Gastrocnemius medialis (tissue), 4 donors: Measurements from ENCODE around the gene PTPRCAP. TPM values are rescaled to one million over a fixed set of nuclear protein-coding genes. Genes with fewer than 3 reads are reported as not detected.
A peak's percentile ranks its signal among the peaks of the same experiment; 100 is the strongest.

Experiments
- ATAC-seq, 2 donors: fragments of 150-250 bp; one replicate each; pipeline ENCODE4 v1.9.1; 2016
- DNase-seq, 2 donors: peaks; one replicate each; pipeline ENCODE4 v3.0.0-alpha.2; 2019
- H3K27ac ChIP-seq, 4 donors: fragments of 200-600 bp; sonication (generic); 1 replicate in 1 of 4; 2 replicates in 3 of 4; pipeline ENCODE4 v1.5.1; 2016 to 2018; ENCODE audit warnings: mild to moderate bottlenecking in 2 of 4, moderate library complexity in 1 of 4
- H3K27me3 ChIP-seq, 3 donors: fragments of 200-600 bp; sonication (generic) in 2 of 3; 1 replicate in 1 of 3; 2 replicates in 2 of 3; pipeline versions ENCODE4 v1.5.1 to v1.6.0; 2016 to 2019; ENCODE audit warnings: mild to moderate bottlenecking in 1 of 3, moderate library complexity in 1 of 3
- H3K36me3 ChIP-seq, 2 donors: fragments of 200-600 bp; sonication (generic) in 1 of 2; one replicate each; pipeline ENCODE4 v1.5.1; 2017 to 2018
- H3K4me1 ChIP-seq, 2 donors: fragments of 200-600 bp; sonication (generic) in 1 of 2; one replicate each; pipeline ENCODE4 v1.5.1; 2016 to 2017; ENCODE audit warnings: mild to moderate bottlenecking in 2 of 2
- H3K4me3 ChIP-seq, 4 donors: fragments of 200-600 bp; sonication (generic) in 3 of 4; 1 replicate in 1 of 4; 2 replicates in 3 of 4; pipeline ENCODE4 v1.5.1; 2016 to 2019; ENCODE audit warnings: mild to moderate bottlenecking in 2 of 4
- H3K9me3 ChIP-seq, 3 donors: fragments of 200-600 bp; sonication (generic) in 2 of 3; 1 replicate in 1 of 3; 2 replicates in 2 of 3; pipeline ENCODE4 v1.5.1; 2016 to 2019
- POLR2A ChIP-seq, 2 donors: fragments of 450-650 bp; IDR thresholded peaks; one replicate each; pipeline ENCODE4 v1.6.1; 2017; ENCODE audit warnings: antibody characterized with exemption in 2 of 2, mild to moderate bottlenecking in 2 of 2, moderate library complexity in 2 of 2
- in situ Hi-C, 4 donors: fragments of 200-750 bp; cut with MboI; loops; one replicate each; pipeline versions ENCODE4 v1.15.0 to v1.8.0; 2017; ENCODE audit warnings: low sequenced_read_pairs in 4 of 4
- intact Hi-C: fragments of 100-400 bp; cut with DNase I; formaldehyde crosslinking; loops from one replicate; pipeline ENCODE4 v1.15.1; 2023; ENCODE audit warnings: low total_unique reads
- total RNA-seq, 4 donors: library from RNA; depleted of rRNA; stranded (reverse); fragments of >200 nt; gene quantifications; one replicate each; pipeline versions ENCODE4 v1.1.0 to v1.2.3, GENCODE V29; 2016
- TF ChIP-seq, protein P1 (sequence below), 5 experiments: fragments of 450-650 bp in 3 of 5; fragments of 200-600 bp in 2 of 5; sonication (generic) in 2 of 5; IDR thresholded peaks in 4 of 5; conservative IDR thresholded peaks in 1 of 5; 1 replicate in 4 of 5; 2 replicates in 1 of 5; pipeline ENCODE4 v1.5.1; 2016 to 2019; ENCODE audit warnings: antibody characterized with exemption in 5 of 5, mild to moderate bottlenecking in 3 of 5, moderate library complexity in 3 of 5

The PTPRCAP gene
- total RNA-seq, 4 donors from 2014 or later = 0.47 to 1.5 (median 1.3) TPM

- no peak for TF ChIP-seq POLR2A (IDR thresholded peaks at IDR 0.05)
- TF ChIP-seq, protein P1, sequence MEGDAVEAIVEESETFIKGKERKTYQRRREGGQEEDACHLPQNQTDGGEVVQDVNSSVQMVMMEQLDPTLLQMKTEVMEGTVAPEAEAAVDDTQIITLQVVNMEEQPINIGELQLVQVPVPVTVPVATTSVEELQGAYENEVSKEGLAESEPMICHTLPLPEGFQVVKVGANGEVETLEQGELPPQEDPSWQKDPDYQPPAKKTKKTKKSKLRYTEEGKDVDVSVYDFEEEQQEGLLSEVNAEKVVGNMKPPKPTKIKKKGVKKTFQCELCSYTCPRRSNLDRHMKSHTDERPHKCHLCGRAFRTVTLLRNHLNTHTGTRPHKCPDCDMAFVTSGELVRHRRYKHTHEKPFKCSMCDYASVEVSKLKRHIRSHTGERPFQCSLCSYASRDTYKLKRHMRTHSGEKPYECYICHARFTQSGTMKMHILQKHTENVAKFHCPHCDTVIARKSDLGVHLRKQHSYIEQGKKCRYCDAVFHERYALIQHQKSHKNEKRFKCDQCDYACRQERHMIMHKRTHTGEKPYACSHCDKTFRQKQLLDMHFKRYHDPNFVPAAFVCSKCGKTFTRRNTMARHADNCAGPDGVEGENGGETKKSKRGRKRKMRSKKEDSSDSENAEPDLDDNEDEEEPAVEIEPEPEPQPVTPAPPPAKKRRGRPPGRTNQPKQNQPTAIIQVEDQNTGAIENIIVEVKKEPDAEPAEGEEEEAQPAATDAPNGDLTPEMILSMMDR (IDR thresholded peaks at IDR 0.05 in 4 of 5, conservative IDR thresholded peaks at IDR 0.05 in 1 of 5) = no peak
- no peak for ATAC-seq
- in situ Hi-C loops = no loop called here
- DNase-seq = no peak
- Histone ChIP-seq H3K36me3 (no peaks in the 10 kb centered on the region), H3K27me3 (no peaks in the 10 kb centered on the region), H3K9me3 (no peaks in the 10 kb centered on the region), H3K4me3 (peak overlapping the region; percentile 51 to 67 (median 62)), H3K4me1 (peaks cover 15 to 23% of the 10 kb centered on the region in 2 donors), H3K27ac (peak overlapping the region; percentile 70 to 94 (median 83))
- intact Hi-C loops = loop anchor here (2.0 to 5.0 kb wide), 2 partner anchors 22 to 38 kb away; partner anchors contain the start of genes CORO1B and RPS6KB2
Measured at GRCh38 chr11:67465189-67465510, 27.7 kb upstream of the PTPRCAP start.

DNA sequence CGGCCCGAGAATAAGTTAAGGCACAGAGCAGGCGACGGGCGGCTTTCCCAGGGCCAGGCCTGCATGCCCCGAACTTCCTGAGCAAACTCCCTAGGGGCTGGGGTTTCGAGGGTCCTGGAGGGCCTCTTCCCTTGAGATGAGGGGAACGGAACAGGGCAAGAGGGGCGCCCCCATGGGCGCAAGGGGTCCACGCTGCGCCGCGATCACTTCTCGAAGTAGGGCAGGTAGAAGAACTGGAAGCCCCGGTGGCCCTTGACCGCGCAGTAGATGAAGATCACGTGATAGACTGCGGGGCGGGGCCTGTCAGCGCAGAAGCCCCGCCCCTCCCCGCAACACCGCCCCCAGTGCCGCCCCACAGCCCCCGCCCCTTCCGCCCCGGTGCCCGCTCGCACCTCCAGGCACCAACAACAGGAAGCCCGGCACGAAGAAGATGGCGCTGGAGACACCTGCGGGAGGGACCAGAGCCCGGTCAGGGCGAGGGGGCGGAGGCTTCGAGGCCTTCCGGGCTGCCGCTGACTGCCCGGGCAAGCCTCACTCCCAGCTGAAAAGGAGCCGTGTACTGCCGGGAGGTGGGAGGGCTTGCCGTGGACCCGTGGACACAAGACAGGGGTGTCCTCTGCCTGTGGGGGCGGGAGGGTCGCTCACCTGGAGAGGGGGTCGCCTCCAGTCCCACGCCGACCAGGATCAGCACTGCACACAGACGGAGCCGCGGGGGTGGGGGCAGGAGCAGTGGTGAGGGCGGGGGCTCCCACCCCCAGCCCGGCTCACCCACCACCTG lies 27.1 kb upstream of the PTPRCAP start:
- H3K4me3 ChIP-seq = peak overlapping the region; percentile 51 to 67 (median 62)
- in situ Hi-C loops (no loop called here), intact Hi-C loops (loop anchor here (2.0 to 5.0 kb wide), 2 partner anchors 22 to 37 kb away; partner anchors contain the start of genes CORO1B and RPS6KB2)
- H3K27ac ChIP-seq = peak overlapping the region; percentile 70 to 94 (median 83)
- H3K4me1 ChIP-seq = peaks cover 15 to 20% of the 10 kb centered on the region in 2 donors
- DNase-seq (peak; percentile 66 to 79), ATAC-seq (peak; percentile 31 to 56)
- TF ChIP-seq, protein P1 (IDR thresholded peaks at IDR 0.05 in 4 of 5, conservative IDR thresholded peaks at IDR 0.05 in 1 of 5) = no peak
- TF ChIP-seq POLR2A (IDR thresholded peaks at IDR 0.05) = peak; percentile 21 to 26
- no peaks in the 10 kb centered on the region for H3K36me3 ChIP-seq
- H3K27me3 ChIP-seq = no peaks in the 10 kb centered on the region
- H3K9me3 ChIP-seq = no peaks in the 10 kb centered on the region

- no peak for TF ChIP-seq POLR2A (IDR thresholded peaks at IDR 0.05)
- TF ChIP-seq, protein P1 (IDR thresholded peaks at IDR 0.05 in 4 of 5, conservative IDR thresholded peaks at IDR 0.05 in 1 of 5) = no peak
- ATAC-seq (peak; percentile 23 to 48), DNase-seq (peak; percentile 38 to 76)
- peak overlapping the region; percentile 70 to 94 (median 83) for H3K27ac ChIP-seq
- in situ Hi-C loops (no loop called here), intact Hi-C loops (loop anchor here (2.0 kb wide), 1 partner anchor 21 kb away; the partner anchor contains the start of gene CORO1B)
- no peaks in the 10 kb centered on the region for H3K27me3 ChIP-seq
- peak overlapping the region; percentile 51 to 67 (median 62) for H3K4me3 ChIP-seq
- no peaks in the 10 kb centered on the region for H3K9me3 ChIP-seq
- peaks cover 15 to 20% of the 10 kb centered on the region in 2 donors for H3K4me1 ChIP-seq
- H3K36me3 ChIP-seq = no peaks in the 10 kb centered on the region
Measured at GRCh38 chr11:67463680-67464410, 26.4 kb upstream of the PTPRCAP start.

DNA sequence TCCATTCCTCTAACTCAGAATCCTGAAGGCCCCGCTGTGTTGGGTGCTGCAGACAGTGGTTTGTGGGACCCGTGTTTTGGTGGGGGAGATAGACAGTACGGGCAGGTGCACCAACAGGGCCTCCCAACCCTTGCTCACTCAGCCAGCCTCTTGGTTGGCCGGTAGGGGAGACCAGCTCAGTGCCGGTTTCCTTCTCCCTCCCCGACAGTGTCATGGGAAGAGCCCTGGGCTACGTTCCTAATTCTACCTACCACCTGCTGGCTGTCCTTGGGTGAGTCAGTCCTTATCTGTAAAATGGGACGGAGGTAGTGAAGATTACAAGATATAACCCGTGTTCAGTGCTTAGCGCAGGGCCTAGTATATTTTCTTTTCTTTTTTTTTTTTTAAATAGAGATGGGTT lies 25.7 kb upstream of the PTPRCAP start:
- intact Hi-C loops = no loop called here
- H3K9me3 ChIP-seq = no peaks in the 10 kb centered on the region
- peak overlapping the region in 3 of 4 donors; percentile 70 to 85 (median 81) for H3K27ac ChIP-seq
- no peak overlapping the region for H3K4me3 ChIP-seq
- DNase-seq = no peak
- TF ChIP-seq POLR2A (IDR thresholded peaks at IDR 0.05) = no peak
- H3K27me3 ChIP-seq = no peaks in the 10 kb centered on the region
- no peak for ATAC-seq
- no peaks in the 10 kb centered on the region for H3K36me3 ChIP-seq
- in situ Hi-C loops = no loop called here
- peaks cover 11 to 13% of the 10 kb centered on the region in 2 donors for H3K4me1 ChIP-seq

DNA sequence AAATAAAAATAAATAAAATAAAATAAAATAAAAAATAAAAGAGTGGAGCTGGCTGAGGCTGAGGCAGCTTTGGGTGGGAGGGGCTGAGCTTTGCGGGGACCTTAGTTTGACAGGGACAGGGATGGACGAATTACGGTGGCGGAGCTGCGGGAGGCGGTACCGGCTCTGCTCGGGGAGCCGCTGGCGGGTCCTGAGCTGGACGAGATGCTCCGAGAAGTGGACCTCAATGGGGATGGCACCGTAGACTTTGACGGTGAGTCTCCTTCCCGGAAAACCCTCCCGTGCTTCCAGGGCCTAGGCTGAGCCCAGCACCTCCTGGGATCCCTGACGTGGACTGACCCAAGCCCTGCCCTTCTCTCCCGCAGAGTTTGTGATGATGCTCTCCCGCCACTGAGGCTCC lies 20.8 kb upstream of the PTPRCAP start:
- no peak for ATAC-seq
- Histone ChIP-seq H3K27ac (no peak overlapping the region), H3K9me3 (no peaks in the 10 kb centered on the region), H3K4me1 (no peaks in the 10 kb centered on the region), H3K4me3 (no peak overlapping the region), H3K36me3 (no peaks in the 10 kb centered on the region), H3K27me3 (no peaks in the 10 kb centered on the region)
- in situ Hi-C loops = no loop called here
- no peak for DNase-seq
- intact Hi-C loops = no loop called here
- TF ChIP-seq, protein P1 (IDR thresholded peaks at IDR 0.05 in 4 of 5, conservative IDR thresholded peaks at IDR 0.05 in 1 of 5) = no peak
